Measurements from ENCODE around the gene CCT3. TPM values are rescaled to one million over a fixed set of nuclear protein-coding genes. Genes with fewer than 3 reads are reported as not detected.
A peak's percentile ranks its signal among the peaks of the same experiment; 100 is the strongest.

The CCT3 gene
- total RNA-seq, 1 experiment from 2014 or later, result 619 TPM

DNA sequence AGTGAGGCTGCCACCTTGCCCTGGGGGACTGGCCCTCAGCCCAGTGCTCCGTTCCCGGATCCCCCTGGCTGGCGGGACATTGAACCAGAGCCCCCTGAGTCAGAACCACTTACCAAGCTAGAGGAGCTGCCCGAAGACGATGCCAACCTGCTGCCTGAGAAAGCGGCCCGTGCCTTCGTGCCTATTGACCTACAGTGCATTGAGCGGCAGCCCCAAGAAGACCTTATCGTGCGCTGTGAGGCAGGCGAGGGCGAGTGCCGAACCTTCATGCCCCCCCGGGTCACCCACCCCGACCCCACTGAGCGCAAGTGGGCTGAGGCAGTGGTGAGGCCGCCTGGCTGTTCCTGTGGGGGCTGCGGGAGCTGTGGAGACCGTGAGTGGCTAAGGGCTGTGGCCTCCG is 52.7 kb downstream of the CCT3 start (continued):
- TF ChIP-seq, protein P1, sequence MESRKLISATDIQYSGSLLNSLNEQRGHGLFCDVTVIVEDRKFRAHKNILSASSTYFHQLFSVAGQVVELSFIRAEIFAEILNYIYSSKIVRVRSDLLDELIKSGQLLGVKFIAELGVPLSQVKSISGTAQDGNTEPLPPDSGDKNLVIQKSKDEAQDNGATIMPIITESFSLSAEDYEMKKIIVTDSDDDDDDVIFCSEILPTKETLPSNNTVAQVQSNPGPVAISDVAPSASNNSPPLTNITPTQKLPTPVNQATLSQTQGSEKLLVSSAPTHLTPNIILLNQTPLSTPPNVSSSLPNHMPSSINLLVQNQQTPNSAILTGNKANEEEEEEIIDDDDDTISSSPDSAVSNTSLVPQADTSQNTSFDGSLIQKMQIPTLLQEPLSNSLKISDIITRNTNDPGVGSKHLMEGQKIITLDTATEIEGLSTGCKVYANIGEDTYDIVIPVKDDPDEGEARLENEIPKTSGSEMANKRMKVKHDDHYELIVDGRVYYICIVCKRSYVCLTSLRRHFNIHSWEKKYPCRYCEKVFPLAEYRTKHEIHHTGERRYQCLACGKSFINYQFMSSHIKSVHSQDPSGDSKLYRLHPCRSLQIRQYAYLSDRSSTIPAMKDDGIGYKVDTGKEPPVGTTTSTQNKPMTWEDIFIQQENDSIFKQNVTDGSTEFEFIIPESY (IDR thresholded peaks at IDR 0.05; ENCODE audit: extremely low read depth, insufficient replicate concordance, low read length), result no peak
- no peak for TF ChIP-seq SRF (IDR thresholded peaks at IDR 0.05; ENCODE audit: low read depth)
- no peak for TF ChIP-seq JUND (IDR thresholded peaks at IDR 0.05)
- TF ChIP-seq ZFX (IDR thresholded peaks at IDR 0.05), result no peak

DNA sequence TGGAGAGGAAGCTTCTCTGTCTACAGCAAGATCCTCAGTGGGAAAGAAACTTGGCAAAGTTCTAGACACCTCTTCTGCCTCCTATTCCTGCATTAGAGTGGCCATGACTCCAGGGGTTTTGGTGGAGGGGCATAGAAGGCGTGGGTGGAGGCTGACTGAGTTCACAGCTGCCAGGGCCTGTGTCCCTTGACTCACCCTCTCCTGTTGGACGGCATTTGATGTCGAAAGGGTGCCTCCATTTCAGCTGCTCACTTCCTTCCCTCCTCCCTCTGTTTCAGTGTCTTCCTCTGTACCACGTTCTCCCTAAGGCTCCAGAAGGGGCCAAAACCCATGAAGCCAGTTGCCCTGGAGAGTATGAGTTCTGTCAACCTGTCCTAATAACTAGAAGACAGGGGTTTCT is 53.3 kb downstream of the CCT3 start:
- H3K4me1 ChIP-seq (ENCODE audit: control insufficient read depth in 1 of 2, insufficient read depth in 2 of 2, low read length in 2 of 2), result peaks cover 25 to 27% of the 10 kb centered on the region in 2 experiments
- RAD21 ChIA-PET (ENCODE audit: low non-redundant PET in 1 of 2, low total read pairs in 2 of 2, uncharacterized antibody in 2 of 2, unreplicated experiment in 2 of 2), result no interaction called here
- peak overlapping the region; percentile 98; the same call in 1 of the 2 replicates for H3K9ac ChIP-seq (ENCODE audit: low read length)
- H3K79me2 ChIP-seq (ENCODE audit: insufficient read depth, low read length), result peaks cover 37% of the 10 kb centered on the region
- DNase-seq (ENCODE audit: low read depth, low spot score) (no peak), ATAC-seq (no peak)
- no TSS peak for BruUV-seq (replicated peaks)
- peaks cover 10% of the 10 kb centered on the region; the same call in 1 of the 2 replicates for H4K20me1 ChIP-seq (ENCODE audit: insufficient read depth)
- H3K9me2 ChIP-seq (ENCODE audit: insufficient read depth), result no peaks in the 10 kb centered on the region
- TF ChIP-seq, protein P1 (IDR thresholded peaks at IDR 0.05; ENCODE audit: extremely low read depth, insufficient replicate concordance, low read length), result no peak
- TF ChIP-seq EZH2phosphoT487 (IDR thresholded peaks at IDR 0.05; ENCODE audit: borderline replicate concordance) (no peak), ZNF274 (IDR thresholded peaks at IDR 0.05; ENCODE audit: low read depth, low read length) (no peak), ZFX (IDR thresholded peaks at IDR 0.05) (no peak), YY1 (IDR thresholded peaks at IDR 0.05; ENCODE audit: extremely low read depth, insufficient replicate concordance, low read depth, low read length) (no peak), SRF (IDR thresholded peaks at IDR 0.05; ENCODE audit: low read depth) (no peak), POLR2AphosphoS5 (IDR thresholded peaks at IDR 0.05; ENCODE audit: low read depth, low read length) (no peak)
- TF ChIP-seq, protein P2, sequence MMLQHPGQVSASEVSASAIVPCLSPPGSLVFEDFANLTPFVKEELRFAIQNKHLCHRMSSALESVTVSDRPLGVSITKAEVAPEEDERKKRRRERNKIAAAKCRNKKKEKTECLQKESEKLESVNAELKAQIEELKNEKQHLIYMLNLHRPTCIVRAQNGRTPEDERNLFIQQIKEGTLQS (IDR thresholded peaks at IDR 0.05), result no peak
- H3K4me2 ChIP-seq (ENCODE audit: low read length), result peak overlapping the region; percentile 91; the same call in 1 of the 2 replicates
- 0 out of 2 replicates have a peak overlapping the region, but pooled peaks have one; percentile 13 for H3K27ac ChIP-seq (ENCODE audit: low read depth, low read length)
- no peak overlapping the region for H3K4me3 ChIP-seq (replicated peaks in 1 of 2; ENCODE audit: low read depth in 1 of 2, low read length in 2 of 2)
- no peaks in the 10 kb centered on the region for H3K27me3 ChIP-seq (ENCODE audit: insufficient read depth, low read length)
- no peak overlapping the region for H2AFZ ChIP-seq (ENCODE audit: low read depth, low read length, poor library complexity, severe bottlenecking)
- intact Hi-C loops (cut with micrococcal nuclease), result no loop called here
- CTCF ChIA-PET, result no interaction called here
- H3K9me3 ChIP-seq (ENCODE audit: control insufficient read depth in 1 of 2, insufficient read depth in 1 of 2, low read depth in 1 of 2, low read length in 2 of 2), result no peaks in the 10 kb centered on the region
- POLR2A ChIA-PET, result no interaction called here
- H3K36me3 ChIP-seq (ENCODE audit: control insufficient read depth in 1 of 2, insufficient read depth in 2 of 2, low read length in 2 of 2), result peaks cover 0 to 7% of the 10 kb centered on the region in 2 experiments; a peak in 2 of 4 replicates

Measured in HCT116 (cell line).